GM21737 (cell line): ENCODE measurements around the gene LMX1B.
"Not testable (repeated sequence)": the region's sequence is repeated elsewhere in the genome, so short reads cannot be mapped to it uniquely, and the experiment has no call there.

ENCODE experiments used
- ATAC-seq: cut with Tn5 transposase; IDR thresholded peaks from one replicate; pipeline ENCODE4 v1.9.1; 2021; ENCODE audit warnings: mild to moderate bottlenecking, moderate library complexity; ENCODE audit not compliant: unreplicated experiment

Gene LMX1B

GRCh38 chr9:126652140-126652582, 38.4 kb downstream of the LMX1B start:
- no peak for ATAC-seq

DNA sequence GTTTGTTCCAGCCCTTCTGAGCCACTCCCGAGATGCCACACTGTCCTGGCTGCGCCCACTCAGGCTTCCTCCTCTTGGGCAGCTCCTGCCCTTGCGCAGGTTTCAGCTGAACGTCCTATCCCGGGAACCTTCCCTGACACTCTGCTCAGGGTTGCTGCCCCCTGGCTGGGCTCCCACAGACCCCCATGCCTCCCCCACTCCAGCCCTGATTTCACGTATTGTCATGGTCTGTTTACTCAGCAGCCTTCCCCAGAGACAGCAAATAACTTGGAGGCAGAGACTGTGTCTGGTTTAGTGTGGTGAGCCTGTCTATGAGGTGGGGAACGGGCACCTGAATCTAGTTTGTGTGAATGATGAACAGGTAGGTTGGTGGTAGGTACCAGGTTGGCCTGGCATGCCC, 40.4 kb downstream of the LMX1B start:
- ATAC-seq: no peak

DNA sequence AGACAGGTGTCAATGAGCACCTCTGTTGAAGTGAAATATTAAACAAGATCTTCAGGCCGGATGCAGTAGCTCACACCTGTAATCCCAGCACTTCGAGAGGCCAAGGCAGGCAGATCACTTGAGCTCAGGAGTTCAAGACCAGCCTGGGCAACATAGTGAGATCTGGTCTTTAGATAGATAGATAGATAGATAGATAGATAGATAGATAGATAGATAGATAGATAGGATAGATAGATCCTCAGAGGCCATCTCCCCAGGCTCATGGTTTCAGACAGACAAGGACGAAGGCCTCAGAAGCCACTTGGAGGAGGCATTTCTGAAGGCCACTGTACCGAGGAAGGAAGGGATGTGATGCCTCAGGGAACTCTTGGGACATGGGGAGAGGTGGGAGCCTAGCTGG, 42.5 kb downstream of the LMX1B start:
- not testable (repeated sequence) for ATAC-seq

DNA sequence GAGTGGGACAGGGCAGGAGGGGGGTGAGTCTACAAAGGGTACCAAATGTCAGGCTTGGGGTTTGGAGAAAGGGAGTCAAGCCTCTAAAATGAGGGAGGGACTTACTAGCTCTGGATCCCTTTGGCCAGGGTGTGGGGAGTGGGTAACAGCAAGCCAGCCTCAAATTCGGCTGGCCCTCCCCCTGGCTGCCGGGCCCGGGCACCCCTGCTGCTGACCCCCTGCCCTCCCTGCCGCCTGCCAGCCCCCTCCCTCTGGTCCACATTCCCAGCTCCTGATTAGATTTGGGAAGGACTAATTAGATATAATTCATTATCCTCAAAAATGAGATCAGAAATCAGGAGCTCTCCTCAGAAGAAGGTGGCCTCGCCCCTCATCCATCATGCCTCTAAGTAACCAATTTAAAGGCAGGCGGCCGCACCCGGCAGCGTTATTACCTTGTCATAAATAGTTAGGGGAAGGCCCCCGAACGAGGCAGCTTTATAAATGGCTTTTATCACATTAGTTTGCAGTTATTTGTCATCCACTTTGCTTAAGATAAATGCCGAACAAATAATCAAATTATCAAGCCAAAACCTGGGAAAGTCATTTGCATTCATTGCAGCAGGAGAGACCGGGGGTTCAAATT, 44.6 kb downstream of the LMX1B start:
- no peak for ATAC-seq

GRCh38 chr9:126658956-126659555, 45.3 kb downstream of the LMX1B start:
- ATAC-seq: no peak

DNA sequence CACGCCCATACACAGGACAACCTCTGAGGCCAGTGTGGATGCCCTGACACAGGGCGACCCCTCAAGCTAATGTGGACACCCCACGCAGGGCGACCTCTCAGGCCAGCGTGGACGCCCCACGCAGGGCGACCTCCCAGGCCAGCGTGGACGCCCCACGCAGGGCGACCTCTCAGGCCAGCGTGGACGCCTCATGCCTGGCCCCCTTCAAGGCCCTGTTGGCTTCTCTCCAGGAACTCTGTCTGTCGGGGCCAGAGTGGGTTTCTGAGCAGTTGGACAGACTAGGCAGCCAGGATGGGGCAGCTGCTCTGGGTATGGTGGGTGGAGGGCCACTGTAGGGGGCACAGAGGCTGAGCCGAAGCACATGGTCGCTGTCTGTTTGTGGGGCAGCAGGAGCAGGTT, 47.4 kb downstream of the LMX1B start:
- ATAC-seq: no peak

- ATAC-seq: no peak
Measured at GRCh38 chr9:126661521-126662251, 48.0 kb downstream of the LMX1B start.

DNA sequence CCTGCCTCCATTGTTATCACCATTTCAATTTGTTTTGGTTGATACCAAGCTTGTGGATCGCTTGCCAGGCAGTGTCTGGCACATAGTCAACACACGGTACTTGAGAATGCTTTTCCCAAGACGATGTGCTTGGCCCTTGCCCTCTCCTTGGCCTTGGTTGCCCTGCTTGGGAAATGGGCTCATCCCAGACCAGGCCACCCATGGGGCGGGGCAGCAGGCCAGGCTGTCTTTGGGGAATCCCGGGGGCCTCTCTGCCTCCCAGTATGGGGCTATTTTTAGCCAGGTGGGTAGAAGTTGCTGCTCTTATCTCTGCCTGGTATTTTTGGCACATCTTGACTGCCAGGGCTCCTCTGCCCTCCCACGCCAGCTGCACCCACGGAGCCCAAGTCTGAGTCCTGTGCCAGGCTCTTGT, 49.9 kb downstream of the LMX1B start:
- no peak for ATAC-seq

- no peak for ATAC-seq
Measured at GRCh38 chr9:126664900-126665643, 51.3 kb downstream of the LMX1B start.

GRCh38 chr9:126665644-126666035, 51.9 kb downstream of the LMX1B start:
- ATAC-seq: no peak

GRCh38 chr9:126666155-126666803, 52.6 kb downstream of the LMX1B start:
- ATAC-seq: no peak

- no peak for ATAC-seq
Measured at GRCh38 chr9:126667190-126668055, 53.7 kb downstream of the LMX1B start.

GRCh38 chr9:126668058-126668457, 54.3 kb downstream of the LMX1B start:
- no peak for ATAC-seq

GRCh38 chr9:126669108-126669507, 55.4 kb downstream of the LMX1B start:
- ATAC-seq: no peak

DNA sequence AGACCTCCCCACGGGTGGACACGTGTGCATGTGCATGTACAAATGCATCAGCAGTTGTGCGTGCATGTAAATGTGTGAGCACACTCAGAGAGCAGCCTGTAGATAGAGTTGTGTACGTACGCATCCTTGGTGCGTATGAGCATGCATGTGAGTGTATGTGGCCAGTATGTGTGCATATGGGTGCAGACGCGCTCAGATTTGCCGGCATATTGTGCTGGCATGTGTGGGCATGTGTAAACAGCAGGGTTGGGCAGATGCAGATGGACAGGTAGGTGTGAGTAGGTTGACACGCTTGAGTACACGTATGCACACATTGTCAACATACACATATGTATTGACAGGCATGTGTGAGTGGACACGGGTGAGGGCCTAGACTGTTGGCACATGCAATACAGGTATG, 56.5 kb downstream of the LMX1B start:
- ATAC-seq: no peak

GRCh38 chr9:126671381-126671831, 57.7 kb downstream of the LMX1B start:
- no peak for ATAC-seq

DNA sequence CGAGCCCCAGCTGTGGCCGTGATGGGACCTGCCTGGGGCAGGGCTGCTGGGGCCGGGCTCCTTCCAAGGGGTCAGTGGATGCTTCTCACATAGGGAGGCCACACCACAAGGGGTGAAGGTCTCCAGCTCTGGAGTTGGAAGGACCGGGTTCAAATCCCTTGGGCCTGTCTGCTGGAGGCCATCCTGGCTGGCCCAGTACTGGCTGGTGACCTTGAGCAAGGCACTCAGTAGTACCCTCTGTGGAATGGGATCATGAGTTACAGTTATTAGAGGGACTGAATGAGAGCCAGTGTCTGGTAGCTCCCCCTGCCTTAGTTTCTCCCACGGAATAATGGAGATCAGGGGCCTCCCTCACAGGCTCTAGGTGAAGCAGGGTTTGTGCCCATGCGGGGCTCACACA, 58.3 kb downstream of the LMX1B start:
- ATAC-seq: no peak

DNA sequence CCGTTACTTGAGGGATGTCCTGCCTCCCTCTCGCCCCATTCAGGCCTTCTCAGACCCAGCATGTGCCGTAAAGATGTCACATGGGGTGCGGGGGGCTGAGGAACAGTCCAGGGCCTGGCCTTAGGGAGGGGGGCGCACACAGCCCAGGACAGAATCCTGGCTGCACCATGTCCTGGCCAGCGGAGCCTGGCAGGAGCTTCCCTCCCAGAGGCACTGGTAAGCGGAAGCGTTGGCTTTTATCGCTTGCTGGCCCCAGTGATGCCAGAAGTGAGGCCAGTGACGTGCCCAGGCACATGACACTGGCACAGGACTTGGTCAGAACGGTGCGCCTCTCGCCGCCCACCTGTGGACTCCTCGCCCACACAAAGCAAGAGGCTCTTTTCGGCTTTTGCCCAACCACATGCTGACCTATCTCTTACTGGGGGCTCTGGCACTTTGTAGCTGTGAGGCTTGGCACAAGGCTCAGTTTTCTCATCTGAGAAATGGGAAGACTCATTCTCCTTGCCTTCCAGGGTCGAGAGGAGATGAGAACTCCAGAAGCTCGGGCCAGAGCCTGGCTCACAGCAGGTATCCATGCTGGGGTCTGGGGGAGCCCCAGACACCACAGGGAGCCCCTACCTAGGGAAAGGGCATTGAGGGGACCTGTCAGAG, 59.0 kb downstream of the LMX1B start:
- no peak for ATAC-seq

GRCh38 chr9:126673689-126674364, 60.1 kb downstream of the LMX1B start:
- no peak for ATAC-seq
